ENCODE results near the gene TNNI2. TPM values are rescaled to one million over a fixed set of nuclear protein-coding genes. Genes with fewer than 3 reads are reported as not detected.
"Not testable (repeated sequence)": the region's sequence is repeated elsewhere in the genome, so short reads cannot be mapped to it uniquely, and the experiment has no call there.

The TNNI2 gene
- total RNA-seq, 1 donor from 2014 or later, result not detected

DNA sequence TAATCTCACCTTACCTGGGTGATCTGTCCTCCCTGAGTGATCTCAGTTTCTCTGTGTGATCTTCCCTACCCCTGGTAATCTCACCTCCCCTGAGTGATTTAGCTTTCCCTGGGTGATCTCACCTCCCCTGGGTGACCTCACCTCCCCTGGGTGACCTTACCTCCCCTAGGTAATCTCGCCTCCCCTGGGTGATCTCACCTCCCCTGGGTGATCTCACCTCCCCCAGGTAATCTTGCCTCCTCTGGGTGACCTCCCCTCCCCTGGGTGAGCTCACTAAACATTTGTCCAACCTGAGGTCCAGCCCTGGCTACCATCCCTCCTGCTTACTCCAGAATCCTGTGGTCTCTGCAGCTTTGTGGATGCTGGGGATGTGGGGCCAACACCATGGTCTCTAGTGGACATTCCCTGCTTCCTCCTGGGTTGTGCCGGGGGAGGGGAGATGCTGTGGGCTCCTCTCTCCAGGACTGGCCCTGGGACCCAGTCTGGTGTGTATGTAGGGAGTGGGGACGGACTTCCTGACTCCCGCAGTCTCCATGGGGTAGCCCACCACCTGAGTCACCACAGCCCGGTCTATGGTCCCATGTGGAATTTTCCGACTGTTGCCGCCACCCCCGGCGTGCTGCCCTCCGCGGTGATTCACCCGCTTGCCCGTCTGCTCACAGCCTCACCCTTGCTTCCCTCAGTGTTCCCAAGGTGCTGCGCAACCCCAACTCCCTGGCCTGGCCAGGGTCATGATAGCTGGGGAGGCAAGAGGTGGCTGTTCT lies 24.0 kb downstream of the TNNI2 start:
- DNase-seq, result peak; percentile 46

DNA sequence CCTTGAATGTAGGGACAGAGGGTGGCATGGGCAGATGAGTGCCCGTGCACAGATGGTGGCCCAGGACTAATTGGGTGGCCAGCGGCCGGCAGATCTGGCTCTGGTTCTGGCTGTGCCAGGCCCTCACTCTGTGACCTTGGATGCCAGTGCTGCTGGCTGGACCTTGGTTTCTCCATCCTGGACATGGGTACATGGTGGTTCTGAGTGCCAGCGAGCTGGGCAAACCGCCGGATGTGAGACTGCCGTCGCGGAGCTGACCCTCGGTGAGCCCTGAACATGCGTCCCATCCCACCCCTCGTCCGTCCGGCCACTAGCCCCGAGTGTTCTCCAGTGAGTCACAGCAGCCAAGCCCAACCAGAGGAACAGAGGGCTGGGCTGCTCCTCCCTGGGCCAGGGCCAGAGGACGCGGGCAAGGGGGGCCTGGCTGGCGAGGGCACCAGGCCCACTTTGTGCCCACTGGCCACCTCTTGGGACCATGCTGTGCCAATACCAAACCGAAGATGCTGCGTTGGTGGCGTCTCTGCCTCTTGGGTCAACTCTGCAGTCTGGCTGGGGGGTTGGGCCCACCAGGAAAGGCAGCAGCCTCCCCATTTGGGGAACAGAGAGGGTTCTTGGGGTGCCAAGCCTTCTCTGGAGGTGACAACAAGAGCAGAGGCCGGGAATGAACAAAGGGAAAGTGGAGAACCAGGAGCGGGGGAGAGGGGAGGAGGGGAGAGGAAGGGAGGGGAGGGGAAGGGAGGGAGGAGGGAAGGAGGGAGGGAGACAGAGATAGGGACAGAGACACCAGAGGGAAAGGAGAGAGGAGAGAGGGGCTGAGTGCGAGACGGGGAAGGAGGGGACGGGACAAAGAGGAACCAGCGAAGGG lies 24.8 kb downstream of the TNNI2 start:
- DNase-seq, result peak; percentile 92

DNA sequence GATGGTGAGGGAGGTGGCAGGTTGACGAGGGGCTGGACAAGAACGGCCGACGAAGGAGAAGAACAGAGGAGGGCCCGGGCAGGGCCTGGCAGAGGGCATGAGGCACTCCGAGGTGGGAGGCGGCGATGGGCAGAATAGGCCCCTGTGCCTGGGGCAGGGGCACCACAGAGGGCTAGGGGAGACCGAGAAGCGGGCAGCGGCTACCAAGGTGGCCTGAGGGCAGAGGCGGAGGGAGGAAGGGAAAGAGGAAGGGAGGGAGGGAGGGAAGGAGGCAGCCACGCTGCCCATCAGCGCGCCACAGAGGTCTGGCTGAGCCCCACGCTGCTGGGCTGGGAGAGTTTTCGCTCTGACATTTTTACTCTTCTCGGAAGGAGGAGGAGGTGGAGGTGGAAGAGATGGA lies 25.4 kb downstream of the TNNI2 start:
- DNase-seq, result no peak

DNA sequence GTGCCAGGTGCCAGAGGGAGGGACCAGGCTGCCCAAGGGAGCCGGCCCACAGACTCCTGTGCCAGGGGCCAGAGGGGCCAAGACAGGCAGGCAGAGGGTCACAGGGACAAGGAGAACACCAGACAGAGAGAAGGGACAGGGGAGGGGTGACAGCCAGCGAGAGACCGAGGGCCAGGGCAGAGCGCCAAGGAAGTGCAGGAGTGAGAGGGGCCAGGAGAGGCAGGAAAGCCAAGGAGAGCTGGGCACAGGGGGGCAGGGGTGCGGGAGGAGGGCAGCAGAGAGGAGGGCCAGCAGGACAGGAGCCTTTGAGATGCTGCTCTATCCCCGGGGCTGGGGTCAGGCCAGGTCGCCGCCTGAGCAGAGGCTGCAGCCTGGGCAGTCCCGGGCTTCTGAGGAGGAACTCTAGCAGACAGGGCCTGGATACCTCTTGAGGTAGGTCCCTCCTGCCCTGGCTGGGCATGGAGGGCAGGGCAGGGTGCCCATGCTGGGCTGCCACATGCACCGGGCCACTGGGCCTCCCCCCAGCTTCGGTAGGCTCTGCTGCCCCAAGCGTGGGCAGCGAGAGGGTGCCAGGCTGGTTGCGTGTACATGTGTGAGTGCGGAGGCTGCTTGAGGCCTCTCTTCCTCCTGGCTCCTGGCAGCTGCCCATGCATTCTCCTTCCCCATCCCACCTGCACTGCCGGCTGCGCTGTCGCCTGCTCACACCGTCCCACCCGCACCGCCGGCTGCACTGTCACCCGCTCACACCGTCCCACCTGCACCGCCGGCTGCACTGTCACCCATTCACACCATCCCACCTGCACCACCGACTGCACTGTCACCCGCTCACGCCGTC lies 26.3 kb downstream of the TNNI2 start:
- DNase-seq, result no peak

DNA sequence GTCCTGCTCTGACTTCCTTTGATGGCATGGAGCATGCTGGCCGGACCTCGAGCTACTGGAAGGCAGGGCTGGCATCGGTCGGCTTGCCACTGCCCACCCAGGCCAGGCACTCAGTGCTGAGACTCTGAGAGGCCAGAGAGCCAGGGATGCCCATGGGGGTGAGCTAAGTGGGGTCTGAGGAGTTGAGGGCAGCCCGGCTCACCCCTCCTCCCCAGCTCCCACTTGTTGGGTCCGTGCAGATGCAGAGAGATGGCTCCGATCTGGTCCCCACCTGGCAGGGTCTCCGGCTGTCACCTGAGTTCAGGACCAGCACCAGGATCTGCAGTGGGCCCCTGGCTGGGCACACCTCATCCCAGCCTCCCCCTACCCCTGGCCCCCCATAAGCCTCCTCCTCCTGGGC lies 27.4 kb downstream of the TNNI2 start:
- DNase-seq, result no peak

DNA sequence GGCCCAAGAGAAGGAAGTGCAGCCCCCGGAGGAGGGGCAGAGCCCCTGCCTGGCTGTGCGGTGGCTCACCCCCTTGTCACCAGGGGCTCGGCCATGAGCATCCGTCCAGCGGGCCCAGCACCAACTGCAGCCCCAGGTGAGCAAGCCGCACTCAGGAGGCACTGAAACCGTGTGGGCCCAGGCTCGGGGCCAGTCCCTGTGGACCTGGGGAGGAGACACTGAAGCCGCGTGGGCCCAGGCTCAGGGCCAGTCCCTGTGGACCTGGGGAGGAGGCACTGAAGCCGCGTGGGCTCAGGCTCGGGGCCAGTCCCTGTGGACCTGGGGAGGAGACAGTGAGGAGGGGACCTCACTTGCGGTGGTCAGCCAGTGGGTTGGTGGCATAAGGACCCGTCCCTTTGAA lies 28.0 kb downstream of the TNNI2 start:
- no peak for DNase-seq

DNA sequence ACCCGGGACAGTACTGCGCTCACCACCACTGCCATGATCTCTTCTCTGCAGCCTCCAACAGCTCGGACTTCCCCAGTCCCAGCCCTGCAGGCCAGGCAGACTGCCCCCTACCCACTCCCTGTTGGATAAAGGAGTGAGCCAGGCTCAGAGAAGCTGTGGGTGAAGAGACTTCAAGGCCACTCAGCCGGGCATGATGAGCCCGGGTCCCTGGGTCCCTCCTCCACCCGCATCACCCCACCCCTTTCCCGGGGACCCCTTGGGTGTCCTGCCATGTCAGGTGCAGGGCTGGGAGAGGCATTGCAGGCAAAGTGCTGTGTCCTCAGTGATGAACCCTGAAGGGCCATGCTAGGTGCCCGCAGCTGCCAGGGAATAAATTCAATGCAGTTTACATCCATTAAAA lies 28.6 kb downstream of the TNNI2 start:
- DNase-seq, result no peak

DNA sequence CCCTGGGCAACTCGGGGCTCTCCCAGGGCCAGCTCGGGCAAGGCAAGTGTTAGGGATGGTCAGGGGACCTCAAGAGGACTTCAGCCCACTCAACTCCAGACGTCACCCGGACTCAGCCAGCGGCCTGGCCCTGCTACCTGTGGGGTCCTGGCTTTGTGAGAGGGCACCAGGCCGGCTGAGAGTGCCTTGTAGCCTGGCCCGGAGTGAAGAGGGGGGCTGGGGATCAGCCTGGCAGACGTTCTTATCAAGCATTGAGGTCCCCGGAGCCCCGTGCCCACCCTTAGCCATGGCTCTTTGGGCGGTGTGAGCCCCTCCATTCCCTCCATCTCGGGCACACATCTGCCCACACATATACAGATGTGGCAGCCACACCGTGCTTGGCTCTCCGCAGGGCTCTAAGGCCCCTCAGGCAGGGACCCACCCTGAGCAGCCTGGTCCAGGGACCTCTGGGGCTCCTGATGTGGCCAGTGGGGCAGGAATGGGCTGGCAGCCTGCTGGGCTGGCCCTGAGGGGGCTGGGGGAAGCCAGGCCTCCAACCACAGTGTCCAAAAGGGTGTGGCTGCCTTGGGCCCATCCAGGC lies 29.4 kb downstream of the TNNI2 start:
- no peak for DNase-seq

DNA sequence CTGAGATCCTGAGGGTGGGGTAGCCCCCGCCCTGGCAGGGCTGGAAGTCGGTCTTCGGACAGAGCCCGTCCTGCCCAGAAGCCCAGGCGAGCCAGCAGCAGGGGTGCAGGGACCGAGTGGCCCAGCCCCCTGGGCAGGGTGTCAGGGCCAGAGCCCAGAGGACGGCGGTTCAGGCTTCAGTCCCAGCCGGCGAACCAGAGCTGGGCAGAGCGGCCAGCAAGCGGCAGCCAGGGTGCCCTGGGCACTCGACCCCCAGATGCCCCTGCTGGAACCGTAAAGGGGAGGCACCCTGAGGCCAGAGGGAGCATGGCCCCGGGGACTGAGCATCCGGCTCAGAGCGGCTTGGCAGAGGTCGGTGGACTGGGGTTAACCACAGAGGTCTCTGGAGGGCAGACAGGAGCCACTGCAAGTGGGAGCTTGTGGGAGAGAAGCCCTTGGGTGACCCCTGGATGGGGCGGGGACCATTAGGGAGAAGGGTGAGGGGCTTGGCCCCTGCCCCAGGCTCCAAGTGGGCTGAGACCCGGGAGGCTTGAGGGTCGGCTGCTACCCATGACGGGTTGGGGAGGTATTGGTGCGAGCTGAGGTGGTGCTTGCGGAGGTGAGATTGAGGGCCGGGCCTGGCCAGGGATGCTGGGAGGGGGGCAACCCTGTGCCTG lies 30.0 kb downstream of the TNNI2 start:
- DNase-seq, result no peak

DNA sequence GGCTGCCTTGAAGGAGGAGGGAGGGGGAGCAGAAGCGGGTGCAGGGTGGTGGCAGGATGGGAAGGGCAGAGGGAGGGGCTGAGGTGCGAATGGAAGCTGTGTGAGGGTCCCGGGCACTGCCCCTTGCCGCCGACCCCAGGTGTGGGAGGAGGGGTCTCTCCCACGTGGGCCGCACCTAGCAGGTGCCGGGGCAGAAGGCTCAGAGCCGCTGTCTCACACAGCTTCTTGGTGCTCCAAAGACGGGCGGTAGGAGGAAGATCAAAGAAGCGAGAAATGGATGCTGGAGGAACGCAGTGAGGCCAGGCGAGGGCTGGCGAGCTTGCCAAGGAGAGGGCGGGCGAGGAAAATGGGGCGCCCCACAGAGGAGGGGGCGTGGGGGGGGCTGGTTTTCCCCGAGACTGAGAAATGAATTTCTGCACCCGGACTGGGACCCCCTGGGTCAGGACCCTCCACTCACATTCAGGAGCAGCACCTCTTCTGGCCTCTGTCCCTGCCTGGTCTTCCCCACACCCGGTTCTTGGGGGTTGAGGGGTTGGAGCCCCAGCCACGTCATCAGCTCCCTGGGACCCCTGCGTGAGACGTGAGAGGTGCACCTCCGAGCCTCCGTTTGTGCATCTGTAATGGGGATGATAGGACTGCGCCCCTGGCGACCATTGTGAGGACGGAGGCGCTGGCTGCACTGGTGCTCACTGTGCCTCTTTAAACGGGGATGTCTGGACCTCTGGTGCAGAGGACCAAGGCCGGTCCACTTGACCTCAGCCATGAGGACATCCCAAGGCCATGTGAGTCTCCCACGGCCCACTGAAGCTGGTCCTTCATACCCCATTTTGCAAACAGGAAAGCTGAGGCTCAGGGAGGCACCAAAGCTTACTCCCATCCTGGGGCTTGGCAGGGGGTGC lies 30.9 kb downstream of the TNNI2 start:
- DNase-seq, result no peak

DNA sequence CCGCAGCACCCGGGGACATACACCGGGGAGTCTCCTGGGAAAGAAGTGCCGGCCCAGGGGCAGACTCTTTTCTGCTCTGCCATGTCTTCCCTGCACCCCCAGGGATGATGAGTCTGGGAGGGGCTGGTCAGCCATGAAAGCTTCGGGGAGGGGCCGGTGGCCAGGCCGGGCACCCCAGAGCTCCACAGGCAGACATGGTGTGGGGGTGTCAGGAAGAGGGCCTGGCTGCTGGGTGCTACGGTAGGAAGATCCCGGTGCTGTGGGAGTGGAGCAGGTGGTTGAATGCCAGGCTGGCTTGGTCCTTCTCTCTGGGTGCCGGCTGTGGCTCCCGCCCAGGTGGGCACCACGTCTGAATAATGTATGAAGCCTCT lies 31.5 kb downstream of the TNNI2 start:
- no peak for DNase-seq

DNA sequence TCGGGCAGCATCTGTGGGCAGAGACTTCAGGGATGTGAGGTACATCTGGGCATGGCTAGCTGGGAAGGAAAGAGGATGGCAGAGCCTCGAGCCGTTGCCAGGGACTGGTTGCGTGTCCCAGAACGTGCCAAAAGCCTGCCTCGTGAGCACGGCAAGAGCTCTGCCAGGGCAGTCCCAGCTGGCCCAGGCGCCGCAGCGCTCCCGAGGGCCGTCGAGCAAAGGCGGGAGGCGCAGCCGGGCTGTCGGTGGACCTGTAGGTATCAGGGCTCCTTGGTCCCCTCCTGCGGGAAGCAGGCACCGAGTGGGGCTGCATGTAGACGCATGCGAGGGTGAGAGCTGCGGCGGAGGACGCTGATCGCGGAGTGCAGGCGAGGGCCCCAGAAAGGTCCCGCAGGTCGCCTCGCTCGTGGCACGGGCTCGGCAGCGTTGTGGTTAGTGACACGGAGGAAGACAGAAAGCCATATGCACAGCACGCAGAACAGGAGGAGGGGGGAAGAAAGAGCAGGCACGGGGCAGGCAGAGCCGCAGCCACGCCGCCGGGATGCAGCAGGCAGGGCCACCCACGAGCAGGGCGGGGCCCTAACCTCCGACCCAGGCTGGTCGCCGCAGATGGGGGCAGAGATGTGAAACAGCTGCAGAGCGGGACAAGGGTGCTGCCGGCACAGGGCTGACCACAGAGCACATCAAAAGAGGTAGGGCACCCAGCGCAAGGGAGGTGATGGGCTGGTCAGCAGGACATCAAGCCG lies 32.1 kb downstream of the TNNI2 start:
- DNase-seq, result no peak

DNA sequence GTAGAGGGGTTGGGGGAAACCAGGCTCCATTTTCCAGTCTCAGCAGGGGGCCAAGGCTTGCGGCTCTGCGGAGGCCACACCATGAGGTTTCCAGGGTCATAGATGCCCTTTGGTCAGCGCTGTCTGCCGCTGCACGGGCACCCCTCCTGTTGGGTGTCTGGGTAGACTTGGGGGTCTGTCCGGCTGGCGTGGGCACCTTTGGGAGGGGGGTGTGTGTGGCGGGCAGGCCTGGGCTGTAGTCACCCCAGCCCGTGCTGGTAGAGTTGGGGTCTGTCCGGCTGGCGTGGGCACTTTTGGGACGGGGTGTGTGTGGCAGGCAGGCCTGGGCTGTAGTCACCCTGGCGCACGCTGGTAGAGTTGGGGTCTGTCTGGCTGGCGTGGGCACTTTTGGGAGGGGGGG lies 32.8 kb downstream of the TNNI2 start:
- no peak for DNase-seq

DNA sequence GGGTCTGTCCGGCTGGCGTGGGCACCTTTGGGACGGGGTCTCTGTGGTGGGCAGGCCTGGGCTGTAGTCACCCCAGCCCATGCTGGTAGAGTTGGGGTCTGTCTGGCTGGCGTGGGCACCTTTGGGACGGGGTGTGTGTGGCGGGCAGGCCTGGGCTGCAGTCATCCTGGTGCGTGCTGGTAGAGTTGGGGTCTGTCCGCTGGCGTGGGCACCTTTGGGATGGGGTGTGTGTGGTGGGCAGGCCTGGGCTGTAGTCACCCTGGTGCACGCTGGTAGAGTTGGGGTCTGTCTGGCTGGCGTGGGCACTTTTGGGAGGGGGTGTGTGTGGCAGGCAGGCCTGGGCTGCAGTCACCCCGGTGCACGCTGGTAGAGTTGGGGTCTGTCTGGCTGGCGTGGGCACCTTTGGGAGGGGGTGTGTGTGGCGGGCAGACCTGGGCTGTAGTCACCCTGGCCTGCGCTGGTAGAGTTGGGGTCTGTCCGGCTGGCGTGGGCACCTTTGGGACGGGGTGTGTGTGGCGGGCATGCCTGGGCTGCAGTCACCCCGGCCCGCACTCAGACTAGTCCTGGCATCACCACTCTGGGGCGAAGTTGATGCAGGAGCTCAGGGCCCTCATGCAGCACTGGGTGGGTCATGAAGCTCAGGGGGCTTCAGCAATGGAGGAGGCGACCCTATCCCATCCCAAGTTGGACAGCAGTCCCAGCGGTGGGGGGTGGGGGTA lies 33.6 kb downstream of the TNNI2 start:
- DNase-seq, result no peak

DNA sequence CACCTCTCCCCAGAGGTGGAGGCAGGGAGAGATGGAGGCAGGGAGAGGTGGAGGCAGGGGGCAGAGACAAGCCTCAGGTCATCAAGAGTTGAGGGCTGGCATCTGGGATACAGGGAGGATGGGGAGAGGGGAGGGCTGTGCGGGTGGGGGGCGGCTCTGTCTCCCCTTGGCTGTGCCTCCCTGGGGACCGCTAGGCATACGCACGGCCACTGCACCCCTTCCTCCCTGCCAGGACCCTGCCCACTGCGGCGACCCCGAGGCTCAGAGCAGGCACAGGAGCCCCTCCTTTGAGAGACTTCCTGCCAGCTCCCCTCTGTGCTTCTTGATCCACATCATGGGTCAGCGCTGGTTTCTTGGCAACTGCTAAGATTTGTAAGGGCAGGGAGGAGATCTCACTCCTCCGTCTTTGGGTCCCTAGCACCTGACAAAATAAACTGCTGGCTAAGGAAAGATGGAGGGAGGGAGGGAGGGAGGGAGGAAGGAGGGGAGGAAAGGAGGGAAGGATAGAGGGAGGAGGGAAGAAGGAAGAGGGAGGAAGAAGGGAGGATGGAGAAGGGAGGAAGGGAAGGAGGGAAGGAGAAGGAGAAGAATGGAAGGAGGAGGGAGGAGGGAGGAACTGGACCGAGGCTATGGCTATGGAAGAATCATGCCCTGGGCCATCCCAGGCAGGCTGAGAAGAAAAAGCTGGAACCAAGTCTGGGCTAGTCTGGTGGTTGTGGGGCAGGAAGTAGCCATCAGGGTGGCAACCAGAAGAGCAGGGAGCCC lies 34.4 kb downstream of the TNNI2 start:
- no peak for DNase-seq

DNA sequence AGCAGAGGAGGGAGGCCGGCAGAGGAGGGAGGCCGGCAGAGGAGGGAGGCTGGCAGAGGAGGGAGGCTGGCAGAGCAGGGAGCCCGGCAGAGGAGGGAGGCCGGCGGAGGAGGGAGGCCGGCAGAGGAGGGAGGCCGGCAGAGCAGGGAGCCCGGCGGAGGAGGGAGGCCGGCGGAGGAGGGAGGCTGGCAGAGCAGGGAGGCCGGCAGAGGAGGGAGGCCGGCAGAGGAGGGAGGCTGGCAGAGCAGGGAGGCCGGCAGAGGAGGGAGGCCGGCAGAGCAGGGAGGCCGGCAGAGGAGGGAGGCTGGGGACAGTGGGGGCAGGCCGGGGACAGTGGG lies 35.0 kb downstream of the TNNI2 start:
- not testable (repeated sequence) for DNase-seq

DNA sequence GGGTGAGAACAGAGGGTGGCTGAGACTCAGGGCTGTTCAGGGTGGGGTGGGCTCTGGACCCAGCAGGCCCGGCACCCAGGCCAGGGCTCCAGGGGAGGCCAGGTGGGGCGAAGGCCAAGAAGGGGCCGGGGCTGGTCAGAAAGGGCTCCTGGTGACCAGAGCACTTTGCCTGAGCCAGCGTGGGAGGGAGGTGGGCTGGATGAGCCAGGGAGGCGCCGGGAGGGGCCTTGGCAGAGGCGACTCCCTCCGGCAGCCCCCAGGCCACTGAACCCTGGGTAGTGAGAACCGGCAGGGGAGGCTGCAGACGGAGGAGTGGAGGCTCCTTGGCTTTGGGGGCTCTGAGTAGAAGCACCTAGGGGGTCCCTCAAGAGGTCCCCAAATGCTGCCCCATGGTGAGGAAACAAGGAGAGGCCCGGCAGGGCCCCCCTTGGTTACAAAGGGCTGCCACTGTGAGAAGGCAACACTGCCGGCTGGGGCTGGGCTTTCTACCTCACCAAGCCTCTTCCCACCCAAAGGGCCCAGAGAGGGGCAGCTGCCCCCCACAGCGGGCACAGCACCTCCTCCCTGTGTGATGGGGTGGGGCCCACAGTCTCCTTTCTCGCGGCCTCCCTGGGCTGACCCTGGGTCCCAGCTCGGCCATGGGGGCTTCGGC lies 35.8 kb downstream of the TNNI2 start:
- DNase-seq, result not testable (repeated sequence)

DNA sequence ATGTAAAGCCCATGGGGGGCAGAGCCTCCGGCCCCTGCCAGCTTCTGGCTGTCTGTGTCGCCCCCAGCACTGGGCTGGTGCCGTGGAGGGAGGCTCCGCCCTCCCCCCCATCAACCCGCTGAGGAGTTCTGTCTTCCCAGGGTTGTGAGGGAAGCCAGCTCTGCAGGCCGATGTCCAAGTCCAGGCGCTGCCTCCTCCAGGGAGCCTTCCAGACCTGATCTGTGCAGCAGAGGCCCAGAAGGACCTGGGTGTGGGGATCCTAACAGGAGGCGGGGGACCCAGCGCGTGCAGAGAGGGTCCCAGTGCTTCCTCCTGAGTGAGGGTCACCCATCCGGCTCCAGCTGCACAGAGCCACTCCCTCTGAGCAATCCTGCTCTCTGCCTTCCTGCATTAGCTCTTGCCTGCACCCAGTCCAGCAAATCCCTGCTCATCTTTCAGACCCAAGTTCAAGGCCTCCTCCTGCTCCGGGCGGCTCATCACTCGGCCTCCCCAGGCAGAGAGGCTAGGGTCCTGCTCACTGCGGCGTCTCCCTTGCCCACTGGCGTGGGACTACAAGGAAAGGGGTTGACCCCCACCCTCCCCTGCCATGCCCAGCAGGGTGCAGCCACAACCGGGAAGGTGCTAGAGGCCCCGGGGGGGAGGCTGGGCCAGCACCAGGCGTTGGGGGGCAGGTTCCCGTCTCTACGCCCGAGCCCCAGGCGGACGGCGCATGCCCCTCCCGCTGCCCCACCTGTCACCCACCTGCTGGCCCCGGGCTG lies 36.5 kb downstream of the TNNI2 start:
- no peak for DNase-seq
